Left ventricle myocardium superior (tissue), 1 donor: ENCODE data around the gene UFD1. TPM values are rescaled to one million over a fixed set of nuclear protein-coding genes. Genes with fewer than 3 reads are reported as not detected.
A peak's percentile ranks its signal among the peaks of the same experiment; 100 is the strongest.

Experiments used
- ATAC-seq: fragments of 200-7000 bp; cut with Tn5 transposase; one replicate; pipeline ENCODE4 v1.9.1; 2020; ENCODE audit warnings: mild to moderate bottlenecking, moderate library complexity
- DNase-seq: peaks from one replicate; pipeline ENCODE4 v3.0.0-alpha.2; 2020
- intact Hi-C: fragments of 100-400 bp; cut with micrococcal nuclease; formaldehyde crosslinking; loops from one replicate; pipeline ENCODE4 v1.11.0; 2022
- total RNA-seq: library from RNA; stranded (reverse); fragmentation: NEBNext Ultra II Directional; extraction: Animal tissue kit (Norgen Biotek cat#: 25700); gene quantifications from one replicate; pipeline ENCODE4 v1.2.1, GENCODE V29; 2021
- donor health status: DM: no; HTN: yes; CAD: no; lungs with severe emphysema.

Gene UFD1
- total RNA-seq, 1 donor from 2014 or later: 44.5 TPM

- DNase-seq (no peak), ATAC-seq (no peak)
- intact Hi-C loops: loop anchor here (10.0 kb wide), 1 partner anchor 136 kb away; no protein-coding TSS in a partner anchor
Observed at GRCh38 chr22:19498866-19499190, 19.8 kb upstream of the UFD1 start.

- no peak for DNase-seq
- intact Hi-C loops: loop anchor here (10.0 kb wide), 1 partner anchor 136 kb away; no protein-coding TSS in a partner anchor
- ATAC-seq: no peak
Observed at GRCh38 chr22:19498154-19498865, 19.3 kb upstream of the UFD1 start.

- intact Hi-C loops: loop anchor here (10.0 kb wide), 1 partner anchor 138 kb away; no protein-coding TSS in a partner anchor
- DNase-seq (no peak), ATAC-seq (no peak)
Observed at GRCh38 chr22:19497245-19497644, 18.3 kb upstream of the UFD1 start.

GRCh38 chr22:19496324-19496630, 17.3 kb upstream of the UFD1 start:
- ATAC-seq (no peak), DNase-seq (no peak)
- intact Hi-C loops: loop anchor here (10.0 kb wide), 1 partner anchor 139 kb away; no protein-coding TSS in a partner anchor

GRCh38 chr22:19495562-19496323, 16.8 kb upstream of the UFD1 start:
- DNase-seq: no peak
- intact Hi-C loops: loop anchor here (10.0 kb wide), 1 partner anchor 139 kb away; no protein-coding TSS in a partner anchor
- no peak for ATAC-seq

GRCh38 chr22:19494676-19495173, 15.7 kb upstream of the UFD1 start:
- intact Hi-C loops: loop anchor here (10.0 kb wide), 1 partner anchor 140 kb away; no protein-coding TSS in a partner anchor
- no peak for ATAC-seq
- no peak for DNase-seq

GRCh38 chr22:19494001-19494560, 15.1 kb upstream of the UFD1 start:
- DNase-seq (no peak), ATAC-seq (no peak)
- intact Hi-C loops: loop anchor here (10.0 kb wide), 1 partner anchor 141 kb away; no protein-coding TSS in a partner anchor

GRCh38 chr22:19492504-19493174, 13.6 kb upstream of the UFD1 start:
- ATAC-seq: no peak
- intact Hi-C loops: loop anchor here (10.0 kb wide), 1 partner anchor 142 kb away; no protein-coding TSS in a partner anchor
- no peak for DNase-seq

GRCh38 chr22:19490628-19491230, 11.7 kb upstream of the UFD1 start:
- ATAC-seq (no peak), DNase-seq (no peak)
- intact Hi-C loops: loop anchor here (10.0 kb wide), 1 partner anchor 144 kb away; no protein-coding TSS in a partner anchor

GRCh38 chr22:19488884-19489843, 10.2 kb upstream of the UFD1 start:
- DNase-seq (no peak), ATAC-seq (peak; percentile 45)
- intact Hi-C loops: no loop called here

- intact Hi-C loops: no loop called here
- DNase-seq: no peak
- ATAC-seq: no peak
Observed at GRCh38 chr22:19488285-19488684, 9.3 kb upstream of the UFD1 start.

- no peak for DNase-seq
- no peak for ATAC-seq
- intact Hi-C loops: no loop called here
Observed at GRCh38 chr22:19483481-19484244, 4.7 kb upstream of the UFD1 start.

- no peak for DNase-seq
- intact Hi-C loops: no loop called here
- no peak for ATAC-seq
Observed at GRCh38 chr22:19482297-19482696, 3.3 kb upstream of the UFD1 start.

- ATAC-seq (no peak), DNase-seq (no peak)
- intact Hi-C loops: no loop called here
Observed at GRCh38 chr22:19480789-19481188, 1.8 kb upstream of the UFD1 start.

GRCh38 chr22:19480173-19480568, 1.2 kb upstream of the UFD1 start:
- no peak for DNase-seq
- no peak for ATAC-seq
- intact Hi-C loops: no loop called here

- intact Hi-C loops: no loop called here
- peak; percentile 95 for DNase-seq
Observed at GRCh38 chr22:19479355-19480172, 571 bp upstream of the UFD1 start, which contains the start of gene CDC45. CDC45 (plus strand) TSS chr22:19479920; CDS start chr22:19479969, 49 bp downstream.

More at GRCh38 chr22:19479355-19480172, 571 bp upstream of the UFD1 start, which contains the start of gene CDC45:
- peak; percentile 97 for ATAC-seq
